AG04449 (cell line): ENCODE measurements around the gene LHX5.

Experiments
- CTCF ChIA-PET: fragments of 350-600 bp; formaldehyde crosslinking; extraction: SDS; loops from one replicate; lab custom pipeline; 2021; ENCODE audit warnings: antibody characterized with exemption; lab: Yijun Ruan, JAX
- POLR2A ChIA-PET: fragments of 400-600, 350-600 bp; formaldehyde crosslinking; extraction: SDS; loops from one replicate; lab custom pipeline; 2020; ENCODE audit warnings: antibody characterized with exemption, inconsistent platforms; lab: Yijun Ruan, JAX
- DNase-seq: peaks from one replicate; pipeline ENCODE4 v3.0.0-alpha.2; 2010; ENCODE audit warnings: low read depth, low spot score
- H3K4me3 ChIP-seq: 2 replicates; pipeline ENCODE4 v1.5.1; 2011; ENCODE audit warnings: low read depth, mild to moderate bottlenecking, control low read depth, low read length
- TF ChIP-seq, protein P1 (sequence below): IDR thresholded peaks from one replicate; pipeline ENCODE4 v1.5.1; 2011; ENCODE audit warnings: mild to moderate bottlenecking, moderate library complexity, low read length, control low read depth, inconsistent platforms; ENCODE audit not compliant: insufficient read depth; ENCODE audit errors: missing control alignments

LHX5 gene

DNA sequence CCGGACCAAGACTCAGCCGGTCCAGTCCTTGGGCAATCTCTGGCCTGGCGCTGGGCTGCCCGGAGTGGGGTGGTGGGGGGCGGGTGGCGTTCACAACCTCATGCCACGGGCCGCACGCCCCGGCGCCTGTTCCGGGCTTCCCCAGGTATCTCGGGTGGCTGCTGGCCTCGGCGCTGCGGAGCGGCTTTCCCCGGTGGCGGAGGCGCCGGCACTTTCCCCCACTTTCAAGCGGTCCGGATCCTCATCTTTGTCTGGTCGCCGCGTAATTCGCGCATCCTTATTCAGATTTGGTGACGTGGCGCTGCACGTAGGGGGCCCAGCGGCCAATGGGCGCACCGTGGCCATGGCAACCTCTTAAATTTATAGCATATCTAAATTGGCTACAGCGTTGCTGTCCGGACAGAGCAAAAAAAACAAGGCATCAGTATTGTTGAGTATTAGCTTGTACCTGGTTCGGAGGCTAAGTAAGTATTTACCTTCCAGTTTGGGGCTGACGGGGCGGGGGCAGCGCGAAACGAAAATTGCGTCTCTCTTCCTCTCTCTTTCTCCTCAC is at the start of gene LHX5:
Gene LHX5, minus strand, starts transcription at position 253 of the 553 bp plus-strand sequence. CDS start 373 bp downstream, outside the sequence.
- ChIA-PET POLR2A (no interaction called here), CTCF (no interaction called here)
- TF ChIP-seq, protein P1, sequence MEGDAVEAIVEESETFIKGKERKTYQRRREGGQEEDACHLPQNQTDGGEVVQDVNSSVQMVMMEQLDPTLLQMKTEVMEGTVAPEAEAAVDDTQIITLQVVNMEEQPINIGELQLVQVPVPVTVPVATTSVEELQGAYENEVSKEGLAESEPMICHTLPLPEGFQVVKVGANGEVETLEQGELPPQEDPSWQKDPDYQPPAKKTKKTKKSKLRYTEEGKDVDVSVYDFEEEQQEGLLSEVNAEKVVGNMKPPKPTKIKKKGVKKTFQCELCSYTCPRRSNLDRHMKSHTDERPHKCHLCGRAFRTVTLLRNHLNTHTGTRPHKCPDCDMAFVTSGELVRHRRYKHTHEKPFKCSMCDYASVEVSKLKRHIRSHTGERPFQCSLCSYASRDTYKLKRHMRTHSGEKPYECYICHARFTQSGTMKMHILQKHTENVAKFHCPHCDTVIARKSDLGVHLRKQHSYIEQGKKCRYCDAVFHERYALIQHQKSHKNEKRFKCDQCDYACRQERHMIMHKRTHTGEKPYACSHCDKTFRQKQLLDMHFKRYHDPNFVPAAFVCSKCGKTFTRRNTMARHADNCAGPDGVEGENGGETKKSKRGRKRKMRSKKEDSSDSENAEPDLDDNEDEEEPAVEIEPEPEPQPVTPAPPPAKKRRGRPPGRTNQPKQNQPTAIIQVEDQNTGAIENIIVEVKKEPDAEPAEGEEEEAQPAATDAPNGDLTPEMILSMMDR = no peak
- H3K4me3 ChIP-seq = no peak within 1 kb of the TSS
- DNase-seq = no peak

DNA sequence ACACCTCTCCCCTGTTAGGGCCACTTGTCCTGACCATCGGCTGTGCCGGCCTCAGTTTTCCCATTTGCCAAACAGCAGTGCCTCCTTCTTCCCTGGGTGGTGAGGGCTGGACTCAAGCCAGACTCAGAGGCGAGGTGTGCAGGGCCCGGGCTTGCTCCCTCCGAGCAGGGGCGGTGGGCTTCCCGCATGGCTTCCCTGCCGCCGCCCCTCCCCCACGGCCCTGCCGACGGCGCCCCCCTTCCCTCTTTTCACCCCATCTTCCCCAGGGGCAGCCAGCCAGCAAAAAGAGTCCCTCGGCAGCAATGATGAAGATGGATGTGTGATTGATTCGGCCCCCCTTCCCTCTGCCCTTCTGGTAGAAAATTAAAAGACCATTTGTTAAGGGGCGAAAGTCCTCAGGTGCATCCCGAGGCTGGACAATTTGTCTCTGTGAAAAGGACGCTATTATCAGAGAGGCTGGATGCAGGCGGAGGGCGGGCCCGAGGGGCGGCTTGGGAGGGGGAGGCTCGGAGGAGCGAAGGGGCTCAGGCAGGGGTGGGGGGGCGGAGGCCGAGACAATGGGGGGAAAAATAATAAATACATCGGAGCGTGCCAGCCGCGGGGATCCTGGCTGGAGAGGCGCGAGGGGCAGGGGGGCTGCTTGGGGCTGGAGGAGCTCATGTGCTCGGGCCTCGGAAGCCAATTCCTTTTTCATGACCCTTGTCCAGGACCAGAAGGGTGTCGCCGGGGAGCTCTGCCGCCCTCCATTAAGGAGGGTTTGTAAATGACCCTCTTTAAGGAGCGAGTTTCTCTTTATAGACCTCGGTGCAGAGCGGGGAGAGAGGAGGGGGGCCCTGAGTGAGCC is 48.0 kb upstream of the LHX5 start:
- no peak overlapping the region for H3K4me3 ChIP-seq
- TF ChIP-seq, protein P1 = no peak
- ChIA-PET POLR2A (no interaction called here), CTCF (no interaction called here)
- DNase-seq = no peak

DNA sequence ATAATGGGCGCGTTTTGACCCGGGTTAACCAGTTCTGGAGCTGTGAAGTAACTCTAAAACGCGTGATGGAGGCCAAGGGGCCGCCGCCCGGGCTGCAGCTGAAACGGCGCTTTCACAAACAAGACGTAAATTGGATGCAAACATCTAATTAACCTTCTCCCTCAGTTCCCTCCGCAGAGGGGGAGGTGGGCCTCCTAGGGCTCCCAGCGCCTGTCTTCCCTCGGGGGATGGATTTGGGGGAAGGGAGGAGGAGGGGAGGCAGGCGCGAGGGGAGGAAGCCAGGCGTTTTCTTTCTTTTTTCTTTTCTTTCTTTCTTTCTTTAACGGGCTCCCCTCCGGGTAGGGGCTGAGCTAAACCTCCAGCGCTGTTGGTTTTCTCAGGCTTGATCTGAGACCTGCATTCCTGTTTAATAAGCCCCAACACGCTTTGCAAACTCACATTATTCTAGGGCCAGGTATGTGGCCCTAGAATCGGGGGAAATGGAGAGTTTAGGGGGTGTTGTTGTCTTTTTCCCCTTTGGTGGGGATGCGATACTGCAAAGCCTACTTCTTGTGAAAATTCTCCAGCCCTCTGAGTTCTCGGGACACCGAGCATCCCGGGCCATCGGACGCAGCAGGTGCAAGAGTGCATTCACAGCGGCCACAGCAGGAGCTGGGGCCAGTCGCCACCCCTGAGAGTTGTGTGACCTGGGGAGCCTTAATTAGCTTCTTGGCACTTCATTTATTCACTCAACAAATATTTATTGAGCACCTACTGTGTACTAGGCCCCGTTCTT is 43.6 kb upstream of the LHX5 start:
- H3K4me3 ChIP-seq = no peak overlapping the region
- ChIA-PET POLR2A (no interaction called here), CTCF (no interaction called here)

DNA sequence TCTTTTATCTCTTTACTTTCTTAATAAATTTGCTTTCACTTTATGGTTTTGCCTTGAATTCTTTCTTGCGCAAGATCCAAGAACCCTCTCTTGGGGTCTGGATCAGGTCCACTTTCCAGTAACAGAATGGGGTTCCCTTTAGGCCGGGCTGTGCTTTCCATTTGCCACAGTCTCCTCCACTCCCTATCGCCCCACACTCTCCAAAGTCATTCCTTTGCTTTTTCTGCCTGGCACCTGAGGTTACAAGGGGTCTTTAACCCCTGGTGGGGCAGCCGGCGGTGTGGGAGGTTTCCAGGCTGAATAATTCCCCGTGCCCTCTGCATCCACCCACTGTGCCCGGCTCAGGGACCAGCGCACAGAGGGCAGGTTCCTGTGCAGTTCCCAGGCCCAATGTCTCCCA is 42.9 kb upstream of the LHX5 start:
- ChIA-PET POLR2A (no interaction called here), CTCF (no interaction called here)
- TF ChIP-seq, protein P1 = no peak
- H3K4me3 ChIP-seq = no peak overlapping the region
- DNase-seq = no peak

More for the DNA sequence above, 43.6 kb upstream of the LHX5 start:
- TF ChIP-seq, protein P1 = no peak
- DNase-seq = no peak

DNA sequence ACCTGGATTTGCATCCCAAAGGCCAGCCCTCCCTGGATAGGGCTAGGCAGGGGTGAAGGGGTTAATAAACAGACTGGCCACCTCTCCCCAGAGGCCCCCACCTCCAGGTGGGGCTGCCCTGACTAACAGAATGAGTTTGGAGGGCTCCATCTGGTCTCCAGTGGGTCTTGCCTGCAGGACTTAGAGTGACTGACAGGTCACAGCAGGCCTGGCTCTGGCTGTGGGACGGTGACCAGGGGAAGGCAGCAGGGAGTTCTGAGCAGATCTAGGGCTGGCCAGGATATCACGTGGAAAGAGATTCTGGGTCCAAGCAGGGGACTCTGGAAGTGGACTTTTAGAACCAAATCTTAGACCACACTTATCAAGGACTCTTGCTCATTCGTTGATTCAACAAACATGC is 40.9 kb upstream of the LHX5 start:
- CTCF ChIA-PET = no interaction called here
- POLR2A ChIA-PET = no interaction called here
- TF ChIP-seq, protein P1 = no peak
- DNase-seq = no peak
- no peak overlapping the region for H3K4me3 ChIP-seq

DNA sequence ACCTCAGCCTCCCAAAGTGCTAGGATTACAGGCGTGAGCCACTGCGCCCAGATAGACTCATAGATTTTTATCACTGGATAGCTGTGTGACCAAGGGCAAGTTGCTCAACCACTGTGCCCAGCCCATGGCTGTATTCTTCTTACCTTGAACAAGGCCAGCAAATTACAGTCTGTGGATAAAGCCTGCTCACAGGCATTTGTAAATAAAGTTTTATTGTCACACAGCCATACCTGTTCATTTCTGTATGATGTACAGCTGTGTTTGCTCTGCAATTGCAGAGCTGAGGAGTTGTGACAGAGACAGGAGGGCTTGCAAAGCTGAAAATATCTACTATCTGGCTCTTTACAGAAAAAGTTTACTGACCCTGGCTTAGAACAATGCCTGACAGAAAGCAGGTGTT is 35.2 kb upstream of the LHX5 start:
- TF ChIP-seq, protein P1 = no peak
- H3K4me3 ChIP-seq = no peak overlapping the region
- ChIA-PET POLR2A (no interaction called here), CTCF (no interaction called here)
- no peak for DNase-seq
